Thymus (tissue), 11 donors: Measurements from ENCODE around the gene CYP2J2. TPM values are rescaled to one million over a fixed set of nuclear protein-coding genes. Genes with fewer than 3 reads are reported as not detected.

Experiments
- DNase-seq, 9 donors: peaks; one replicate each; pipeline ENCODE4 v3.0.0-alpha.2; 2013; ENCODE audit warnings: low spot score in 9 of 9, low read depth in 6 of 9, missing footprints in 1 of 9
- H3K27ac ChIP-seq, 2 donors: one replicate each; pipeline ENCODE4 v1.5.1; 2013; ENCODE audit warnings: control low read depth in 1 of 2, low read depth in 1 of 2, low read length in 1 of 2, mild to moderate bottlenecking in 1 of 2, moderate library complexity in 1 of 2
- H3K27me3 ChIP-seq, 2 donors: one replicate each; pipeline ENCODE4 v1.5.1; 2013; ENCODE audit warnings: low read length in 1 of 2; ENCODE audit not compliant: control insufficient read depth in 2 of 2, insufficient read depth in 1 of 2
- H3K36me3 ChIP-seq, 2 donors: one replicate each; pipeline ENCODE4 v1.5.1; 2013; ENCODE audit warnings: low read length in 1 of 2, mild to moderate bottlenecking in 1 of 2, moderate library complexity in 1 of 2; ENCODE audit not compliant: control insufficient read depth in 2 of 2, insufficient read depth in 2 of 2
- H3K4me1 ChIP-seq, 2 donors: one replicate each; pipeline ENCODE4 v1.5.1; 2013; ENCODE audit warnings: low read length in 2 of 2; ENCODE audit not compliant: control insufficient read depth in 2 of 2, insufficient read depth in 2 of 2
- H3K4me3 ChIP-seq, 2 donors: one replicate each; pipeline ENCODE4 v1.5.1; 2013; ENCODE audit warnings: low read length in 2 of 2, control low read depth in 1 of 2, mild to moderate bottlenecking in 1 of 2
- H3K9me3 ChIP-seq, 2 donors: one replicate each; pipeline ENCODE4 v1.5.1; 2013; ENCODE audit warnings: low read length in 1 of 2, mild to moderate bottlenecking in 1 of 2; ENCODE audit not compliant: control insufficient read depth in 2 of 2, insufficient read depth in 1 of 2
- WGBS: extraction: QIAGEN DNeasy Blood & Tissue Kit; methylation state at CpG from one replicate; pipeline ENCODE4 v1.1.7; 2013; 5-methylcytosine and 5-hydroxymethylcytosine counted together
- polyA plus RNA-seq: library from polyadenylated mRNA; stranded (reverse); fragments of 200-250 nt; gene quantifications from one replicate; pipeline ENCODE4 v1.2.3, GENCODE V29; 2013
- total RNA-seq: library from RNA; stranded (reverse); fragments of 120-200 nt; gene quantifications from one replicate; pipeline ENCODE4 v1.2.4, GENCODE V29; 2013
- donor health status: healthy.

The CYP2J2 gene
- total and polyA plus RNA-seq, 2 donors: 1.1 to 2.8 TPM

DNA sequence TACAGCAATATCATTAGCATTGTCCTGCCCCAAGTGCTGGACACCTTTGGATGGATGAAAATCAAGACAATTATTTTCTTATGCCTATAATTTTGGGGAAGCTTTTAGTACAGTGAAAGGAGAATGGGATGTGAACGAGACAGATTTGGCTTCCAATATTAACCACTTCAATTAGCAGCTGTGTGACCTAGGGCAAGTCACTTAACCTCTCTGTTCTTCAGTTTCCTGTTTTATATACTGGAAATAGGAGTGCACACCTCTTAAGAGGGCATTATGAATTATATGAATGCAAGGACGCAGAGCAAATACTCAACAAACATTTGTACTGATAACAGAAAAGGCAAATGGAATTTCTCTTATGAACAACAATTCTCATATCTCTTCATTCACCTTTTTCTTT is 18.5 kb downstream of the CYP2J2 start:
- Histone ChIP-seq H3K9me3 (no peaks in the 10 kb centered on the region), H3K36me3 (no peaks in the 10 kb centered on the region), H3K4me3 (no peak overlapping the region), H3K27me3 (no peaks in the 10 kb centered on the region), H3K27ac (no peak overlapping the region), H3K4me1 (no peaks in the 10 kb centered on the region)
- DNase-seq: no peak
- WGBS: 96% methylated on average over 2 of the region's 2 CpGs

DNA sequence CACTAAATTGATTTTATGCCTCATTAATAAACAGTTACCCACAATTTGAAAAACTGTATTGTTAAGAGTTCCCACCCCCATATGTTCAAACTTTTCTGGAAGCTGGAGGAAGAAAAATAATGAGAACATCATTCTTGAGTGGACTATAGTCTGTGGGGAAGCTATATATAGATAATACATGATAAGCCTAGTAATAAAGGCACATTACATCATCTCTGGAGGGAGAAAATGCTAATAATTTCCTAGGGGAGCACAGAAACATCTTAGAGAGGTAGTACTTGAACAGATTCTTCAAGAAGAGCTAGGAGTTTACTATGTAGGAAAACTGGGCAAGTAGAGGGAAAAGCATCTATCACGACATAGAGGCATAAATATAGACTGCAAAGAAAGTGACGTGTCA is 19.6 kb downstream of the CYP2J2 start:
- WGBS: 95% methylated on average over 2 of the region's 2 CpGs
- Histone ChIP-seq H3K4me3 (no peak overlapping the region), H3K27ac (no peak overlapping the region), H3K27me3 (no peaks in the 10 kb centered on the region), H3K4me1 (no peaks in the 10 kb centered on the region), H3K9me3 (no peaks in the 10 kb centered on the region), H3K36me3 (no peaks in the 10 kb centered on the region)
- DNase-seq: no peak

DNA sequence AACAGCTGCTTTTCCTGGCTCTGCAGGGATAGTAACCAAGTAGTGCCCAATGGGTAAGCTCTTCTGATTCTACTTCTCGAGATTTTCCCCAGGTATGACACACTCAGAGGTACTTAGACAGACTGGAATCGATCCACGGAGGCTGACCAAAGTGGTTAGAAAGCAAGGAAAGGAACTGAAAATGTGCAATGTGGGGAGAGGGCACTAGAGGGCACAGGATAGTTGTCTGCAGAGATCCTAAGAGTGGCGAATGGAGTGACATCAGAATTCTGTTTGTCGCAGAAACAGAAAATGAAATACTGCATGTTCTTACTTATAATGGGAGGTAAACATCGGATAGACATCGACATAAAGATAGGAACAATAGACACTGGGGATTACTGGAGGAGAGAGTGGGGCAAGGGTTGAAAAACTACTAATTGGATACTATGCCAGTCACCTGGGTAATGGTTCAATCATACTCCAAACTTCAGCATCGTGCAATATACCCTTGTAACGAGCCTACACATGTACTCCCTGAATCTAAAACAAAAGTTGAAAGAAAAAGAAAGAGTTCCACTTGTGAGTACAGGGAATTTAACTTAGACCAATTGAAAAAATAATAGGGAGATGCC is 23.3 kb downstream of the CYP2J2 start:
- DNase-seq: peak in 2 of 9 donors; percentile 15 to 32
- no peak overlapping the region for H3K27ac ChIP-seq
- no peaks in the 10 kb centered on the region for H3K27me3 ChIP-seq
- no peaks in the 10 kb centered on the region for H3K9me3 ChIP-seq
- H3K4me1 ChIP-seq: no peaks in the 10 kb centered on the region
- 66% methylated on average over 9 of the region's 9 CpGs for WGBS
- H3K36me3 ChIP-seq: no peaks in the 10 kb centered on the region
- no peak overlapping the region for H3K4me3 ChIP-seq

DNA sequence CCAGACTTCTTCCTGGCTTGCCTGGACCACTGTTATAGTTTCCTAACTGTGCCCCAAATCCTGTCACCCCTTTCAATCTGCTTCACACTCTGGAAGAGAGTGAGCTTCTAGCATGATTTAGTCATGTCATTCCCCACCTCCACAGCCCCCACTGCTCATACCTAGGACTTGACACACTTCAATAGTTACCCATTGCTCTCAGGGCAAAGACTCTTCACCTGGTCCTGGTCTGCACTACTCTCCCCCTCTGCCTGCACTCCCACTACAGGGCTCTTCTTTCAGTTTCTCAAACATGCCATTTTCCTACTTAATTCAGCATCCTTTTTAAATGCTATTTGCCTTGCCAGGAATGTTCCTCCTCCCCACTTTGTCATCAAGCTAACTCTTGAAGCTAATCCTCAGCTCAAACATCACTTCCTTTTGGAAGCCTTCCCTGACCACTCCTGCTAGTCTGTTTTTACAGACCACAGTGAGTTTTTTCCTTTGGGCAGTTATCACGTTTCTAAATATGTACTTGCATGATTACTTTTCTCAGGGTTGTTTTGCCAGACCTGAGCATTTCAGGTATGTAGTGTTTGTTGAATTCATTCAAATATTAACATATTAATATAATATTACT is 24.7 kb downstream of the CYP2J2 start:
- Histone ChIP-seq H3K36me3 (no peaks in the 10 kb centered on the region), H3K4me3 (no peak overlapping the region), H3K27ac (no peak overlapping the region), H3K9me3 (no peaks in the 10 kb centered on the region), H3K27me3 (no peaks in the 10 kb centered on the region), H3K4me1 (no peaks in the 10 kb centered on the region)
- WGBS: 86% methylated on average over 1 of the region's 1 CpG
- no peak for DNase-seq

DNA sequence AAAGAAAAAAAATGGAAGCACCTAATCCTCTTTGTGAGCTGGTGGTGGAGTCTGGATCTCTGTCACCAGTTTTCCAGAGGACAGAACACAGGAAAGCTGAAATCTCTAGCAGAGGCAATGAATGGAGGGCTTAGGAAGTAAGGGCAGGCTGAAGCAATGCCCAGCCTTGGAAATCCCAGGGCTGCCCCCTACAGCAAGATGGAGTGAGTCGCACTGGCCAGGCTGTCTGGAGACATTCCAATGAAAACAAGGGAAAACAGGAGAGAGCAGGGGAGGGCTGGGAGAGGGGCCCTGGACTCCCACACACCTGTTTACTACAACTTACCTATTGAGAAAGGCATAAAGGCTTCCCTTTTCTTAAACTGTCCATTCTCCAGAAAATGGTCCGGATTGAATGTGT is 25.9 kb downstream of the CYP2J2 start:
- DNase-seq: no peak
- H3K27ac ChIP-seq: no peak overlapping the region
- H3K9me3 ChIP-seq: no peaks in the 10 kb centered on the region
- no peaks in the 10 kb centered on the region for H3K36me3 ChIP-seq
- WGBS: 95% methylated on average over 2 of the region's 2 CpGs
- H3K27me3 ChIP-seq: no peaks in the 10 kb centered on the region
- H3K4me3 ChIP-seq: no peak overlapping the region
- H3K4me1 ChIP-seq: no peaks in the 10 kb centered on the region

DNA sequence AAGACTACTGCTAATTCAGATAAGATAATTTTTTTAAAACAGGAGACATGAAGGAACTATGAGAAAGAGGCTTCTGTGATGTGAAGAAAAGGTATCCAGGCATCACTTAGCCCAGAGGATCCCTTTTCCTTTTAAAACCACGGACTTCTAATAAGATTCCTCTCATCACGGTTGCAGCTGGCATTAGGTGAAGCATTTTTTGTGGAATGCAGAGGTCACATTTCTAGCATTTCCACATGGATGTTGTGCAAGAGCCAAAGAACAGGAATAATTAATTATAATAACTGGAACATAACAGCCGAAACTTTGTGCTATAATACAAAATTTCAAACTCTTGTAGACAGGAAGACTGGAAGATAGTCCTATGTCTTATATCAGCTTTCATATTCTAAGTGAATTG is 27.6 kb downstream of the CYP2J2 start:
- no peaks in the 10 kb centered on the region for H3K4me1 ChIP-seq
- WGBS: 94% methylated on average over 3 of the region's 3 CpGs
- no peaks in the 10 kb centered on the region for H3K9me3 ChIP-seq
- DNase-seq: no peak
- no peak overlapping the region for H3K27ac ChIP-seq
- no peaks in the 10 kb centered on the region for H3K27me3 ChIP-seq
- no peaks in the 10 kb centered on the region for H3K36me3 ChIP-seq
- H3K4me3 ChIP-seq: no peak overlapping the region

DNA sequence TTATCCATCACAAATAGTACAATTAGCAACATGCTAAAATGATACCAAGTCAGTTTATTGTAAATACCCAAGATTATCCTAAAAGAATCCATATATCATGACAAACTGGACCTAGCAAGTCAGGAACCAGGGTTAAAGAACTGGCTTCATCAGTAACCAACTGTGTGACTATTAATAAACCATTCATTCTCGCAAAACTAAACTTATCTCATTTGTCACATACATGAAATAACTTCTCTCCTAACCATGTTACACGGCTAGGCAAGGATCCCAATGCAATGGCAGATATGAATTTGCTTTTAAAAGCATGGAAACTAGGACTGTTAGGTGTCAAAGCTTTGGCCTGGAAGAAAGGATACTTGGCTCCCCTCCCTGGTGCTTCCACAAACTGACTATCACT is 29.4 kb downstream of the CYP2J2 start:
- Histone ChIP-seq H3K4me3 (no peak overlapping the region), H3K27ac (no peak overlapping the region), H3K36me3 (no peaks in the 10 kb centered on the region), H3K9me3 (no peaks in the 10 kb centered on the region), H3K27me3 (no peaks in the 10 kb centered on the region), H3K4me1 (peaks cover 0 to 15% of the 10 kb centered on the region in 2 donors)
- 97% methylated on average over 2 of the region's 2 CpGs for WGBS
- DNase-seq: no peak

DNA sequence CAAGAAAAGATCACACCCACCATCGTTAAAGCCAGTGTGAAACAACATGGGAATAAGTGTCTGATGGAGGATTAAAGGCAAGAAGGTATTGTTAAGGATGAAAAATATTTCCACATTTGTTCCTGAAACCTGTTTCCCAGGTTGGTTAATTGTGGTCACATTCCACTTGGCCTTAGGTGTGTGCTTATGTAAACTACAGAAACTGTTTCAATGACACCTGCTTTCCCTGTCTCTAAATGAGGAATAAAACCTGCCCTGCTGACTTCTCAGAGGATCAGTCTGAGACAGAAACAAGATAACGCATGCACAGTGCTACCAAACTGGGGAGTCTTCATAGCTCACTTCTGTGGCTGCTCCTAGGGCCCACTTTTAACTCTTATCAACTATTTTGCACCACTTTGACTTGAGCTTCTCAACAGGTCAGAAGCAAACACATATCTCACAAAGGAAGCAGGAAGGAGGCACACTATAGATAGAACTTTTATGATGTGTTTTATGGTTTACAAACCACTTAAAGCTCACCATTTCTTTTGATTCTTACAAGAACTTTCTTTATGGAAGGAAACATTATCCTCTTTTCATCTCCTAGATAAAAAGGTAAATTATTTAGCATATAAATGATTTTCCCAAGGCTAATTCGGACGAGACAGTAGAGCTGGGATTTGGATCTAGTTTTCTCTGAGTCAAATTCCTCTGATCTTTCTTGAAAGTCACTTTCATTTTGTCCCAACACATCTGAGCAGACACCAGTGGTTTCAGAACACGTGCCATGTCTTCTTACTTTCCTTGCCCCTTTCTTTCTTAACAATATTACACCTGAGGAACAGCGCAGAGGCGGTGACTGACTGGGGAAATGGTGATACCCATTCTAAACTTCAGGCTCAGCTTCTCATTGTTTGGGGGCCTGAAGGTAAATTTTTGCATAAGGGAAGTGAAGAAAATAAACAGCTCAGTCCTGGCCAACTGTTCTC is 33.4 kb downstream of the CYP2J2 start:
- no peak overlapping the region for H3K4me3 ChIP-seq
- DNase-seq: peak in 7 of 9 donors; percentile 8 to 65 (median 22)
- 75% methylated on average over 7 of the region's 7 CpGs for WGBS
- peaks cover 0 to 9% of the 10 kb centered on the region in 2 donors for H3K9me3 ChIP-seq
- no peaks in the 10 kb centered on the region for H3K27me3 ChIP-seq
- H3K27ac ChIP-seq: no peak overlapping the region
- peaks cover 0 to 15% of the 10 kb centered on the region in 2 donors for H3K4me1 ChIP-seq
- no peaks in the 10 kb centered on the region for H3K36me3 ChIP-seq
